ENCODE data around the gene PFKP.

DNA sequence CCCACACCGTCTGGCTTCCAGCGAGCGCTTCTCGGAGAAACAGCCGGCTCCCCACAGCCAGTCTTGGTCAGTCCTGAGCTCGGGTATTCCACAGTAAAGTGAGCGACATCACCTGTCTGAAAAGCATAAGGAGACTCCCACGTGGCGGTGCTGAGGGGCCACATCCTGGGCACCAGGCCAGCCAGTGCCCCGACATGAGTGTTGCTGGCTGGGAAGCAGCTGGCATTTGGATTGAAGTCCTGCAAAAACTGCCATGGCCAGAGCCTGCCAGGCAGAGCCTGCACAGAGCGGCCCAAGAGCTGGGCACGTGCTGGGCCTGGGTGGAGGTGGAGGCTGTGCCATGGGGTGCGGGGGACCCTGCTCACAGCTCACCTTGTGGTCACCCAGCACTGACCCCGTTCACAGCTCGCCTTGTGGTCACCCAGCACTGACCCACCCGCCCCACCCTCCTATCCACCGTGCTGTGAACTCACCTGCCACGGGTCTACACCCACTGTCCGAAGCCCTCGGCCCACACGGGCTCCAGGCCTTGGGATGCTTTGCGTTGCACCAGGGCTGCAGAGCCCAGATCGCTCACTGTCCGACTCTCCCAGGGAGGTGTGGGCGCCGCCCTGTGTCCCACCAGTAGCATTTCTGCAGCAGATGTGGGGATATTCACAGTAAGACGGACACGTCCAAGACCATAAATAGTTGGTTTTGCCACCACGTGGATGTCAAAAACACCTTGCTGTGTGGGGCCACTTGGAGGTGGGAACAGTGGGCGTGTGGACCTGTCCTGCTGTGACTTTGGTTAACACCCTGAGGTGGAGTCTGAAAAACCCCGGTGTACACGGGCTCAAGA lies 56.4 kb downstream of the PFKP start:
- TF ChIP-seq, protein P1, sequence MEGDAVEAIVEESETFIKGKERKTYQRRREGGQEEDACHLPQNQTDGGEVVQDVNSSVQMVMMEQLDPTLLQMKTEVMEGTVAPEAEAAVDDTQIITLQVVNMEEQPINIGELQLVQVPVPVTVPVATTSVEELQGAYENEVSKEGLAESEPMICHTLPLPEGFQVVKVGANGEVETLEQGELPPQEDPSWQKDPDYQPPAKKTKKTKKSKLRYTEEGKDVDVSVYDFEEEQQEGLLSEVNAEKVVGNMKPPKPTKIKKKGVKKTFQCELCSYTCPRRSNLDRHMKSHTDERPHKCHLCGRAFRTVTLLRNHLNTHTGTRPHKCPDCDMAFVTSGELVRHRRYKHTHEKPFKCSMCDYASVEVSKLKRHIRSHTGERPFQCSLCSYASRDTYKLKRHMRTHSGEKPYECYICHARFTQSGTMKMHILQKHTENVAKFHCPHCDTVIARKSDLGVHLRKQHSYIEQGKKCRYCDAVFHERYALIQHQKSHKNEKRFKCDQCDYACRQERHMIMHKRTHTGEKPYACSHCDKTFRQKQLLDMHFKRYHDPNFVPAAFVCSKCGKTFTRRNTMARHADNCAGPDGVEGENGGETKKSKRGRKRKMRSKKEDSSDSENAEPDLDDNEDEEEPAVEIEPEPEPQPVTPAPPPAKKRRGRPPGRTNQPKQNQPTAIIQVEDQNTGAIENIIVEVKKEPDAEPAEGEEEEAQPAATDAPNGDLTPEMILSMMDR (IDR thresholded peaks at IDR 0.05): no peak
- peak in 1 of 2 donors; percentile 35 for TF ChIP-seq POLR2A (IDR thresholded peaks at IDR 0.05)
